HEK293T (cell line): ENCODE measurements around the gene SPEM3.

Experiments used
- CTCF ChIA-PET: fragments of 350-600 bp; formaldehyde crosslinking; extraction: SDS; loops from one replicate; lab custom pipeline; 2021; ENCODE audit warnings: antibody characterized with exemption, inconsistent platforms; lab: Yijun Ruan, JAX
- POLR2A ChIA-PET: fragments of 350-600 bp; formaldehyde crosslinking; extraction: SDS; loops from one replicate; lab custom pipeline; 2020; ENCODE audit warnings: antibody characterized with exemption, inconsistent platforms; lab: Yijun Ruan, JAX
- DNase-seq: peaks from one replicate; pipeline ENCODE4 v3.0.0; 2012; ENCODE audit warnings: mixed read lengths; ENCODE audit errors: extremely low spot score
- ARNT ChIP-seq: fragments of 450-650 bp; IDR thresholded peaks from 2 replicates; pipeline ENCODE4 v1.6.1; 2017; ENCODE audit warnings: mild to moderate bottlenecking
- BHLHE40 ChIP-seq: fragments of 450-650 bp; IDR thresholded peaks from 2 replicates; pipeline ENCODE4 v1.6.1; 2016; ENCODE audit warnings: mild to moderate bottlenecking, moderate library complexity, borderline replicate concordance
- CTBP1 ChIP-seq: fragments of 450-650 bp; IDR thresholded peaks from 2 replicates; pipeline ENCODE4 v1.6.1; 2016; ENCODE audit warnings: borderline replicate concordance
- ELF4 ChIP-seq: fragments of 450-650 bp; IDR thresholded peaks from 2 replicates; pipeline ENCODE4 v1.6.1; 2017; ENCODE audit warnings: antibody characterized with exemption
- FOXA1 ChIP-seq: fragments of 450-650 bp; IDR thresholded peaks from 2 replicates; pipeline ENCODE4 v1.6.1; 2016; ENCODE audit warnings: mild to moderate bottlenecking
- FOXK2 ChIP-seq: fragments of 450-650 bp; IDR thresholded peaks from 2 replicates; pipeline ENCODE4 v1.6.1; 2016; ENCODE audit warnings: mild to moderate bottlenecking
- FOXM1 ChIP-seq: fragments of 450-650 bp; IDR thresholded peaks from 2 replicates; pipeline ENCODE4 v1.6.1; 2017; ENCODE audit warnings: mild to moderate bottlenecking, borderline replicate concordance
- HDGF ChIP-seq: fragments of 450-650 bp; IDR thresholded peaks from 2 replicates; pipeline ENCODE4 v1.6.1; 2017; ENCODE audit warnings: antibody characterized with exemption, borderline replicate concordance
- L3MBTL2 ChIP-seq: fragments of 450-650 bp; conservative IDR thresholded peaks from 2 replicates; pipeline ENCODE4 v1.6.1; 2016; ENCODE audit warnings: mild to moderate bottlenecking
- LEF1 ChIP-seq: fragments of 450-650 bp; IDR thresholded peaks from 2 replicates; pipeline ENCODE4 v1.6.1; 2017; ENCODE audit warnings: mild to moderate bottlenecking, borderline replicate concordance
- NFRKB ChIP-seq: fragments of 450-650 bp; IDR thresholded peaks from 2 replicates; pipeline ENCODE4 v1.6.1; 2016; ENCODE audit warnings: mild to moderate bottlenecking, moderate library complexity
- PKNOX1 ChIP-seq: fragments of 450-650 bp; IDR thresholded peaks from 2 replicates; pipeline ENCODE4 v1.6.1; 2016
- SP1 ChIP-seq: fragments of 450-650 bp; IDR thresholded peaks from 2 replicates; pipeline ENCODE4 v1.6.1; 2017
- SUZ12 ChIP-seq: fragments of 450-650 bp; IDR thresholded peaks from 2 replicates; pipeline ENCODE4 v1.6.1; 2016; ENCODE audit warnings: mild to moderate bottlenecking
- TARDBP ChIP-seq: fragments of 450-650 bp; IDR thresholded peaks from 2 replicates; pipeline ENCODE4 v1.6.1; 2016
- ZNF384 ChIP-seq: fragments of 450-650 bp; IDR thresholded peaks from 2 replicates; pipeline ENCODE4 v1.6.1; 2016

SPEM3 gene

GRCh38 chr17:7426203-7426863 lies 2.3 kb upstream of the SPEM3 start:
- CTCF ChIA-PET = interaction anchor here (0.6 kb wide), 1 partner anchor 1592 kb away, joined by 3 read pairs; no protein-coding TSS in a partner anchor
- no peak for DNase-seq
- TF ChIP-seq SUZ12 = no peak
- no peak for TF ChIP-seq BHLHE40
- POLR2A ChIA-PET = no interaction called here

- no peak for TF ChIP-seq HDGF
- no peak for TF ChIP-seq ARNT
- no peak for TF ChIP-seq BHLHE40
- no peak for TF ChIP-seq NFRKB
- TF ChIP-seq PKNOX1 = no peak
- TF ChIP-seq FOXA1 = no peak
- no peak for DNase-seq
- POLR2A ChIA-PET = no interaction called here
- CTCF ChIA-PET = no interaction called here
Measured at GRCh38 chr17:7426896-7427489, 1.7 kb upstream of the SPEM3 start.

DNA sequence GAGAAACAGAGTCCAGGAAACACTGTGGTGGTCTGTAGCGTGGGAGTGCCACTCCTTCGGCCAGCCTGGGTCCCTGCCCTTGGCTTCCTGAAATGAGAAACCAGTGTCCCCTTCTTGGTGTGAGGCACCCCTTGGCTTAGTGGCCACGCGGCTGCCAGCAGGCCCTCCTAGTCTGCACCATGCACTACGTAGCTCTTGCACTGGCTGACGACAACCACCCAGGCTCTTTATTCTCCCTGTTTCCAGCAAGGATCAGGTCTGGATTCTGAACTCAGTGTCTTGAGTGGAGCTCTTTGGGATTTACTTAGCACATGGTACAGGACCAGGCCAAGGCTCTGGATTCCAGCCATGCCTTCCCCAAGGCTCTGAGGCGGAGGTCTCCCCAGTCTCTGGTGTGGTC lies 1.1 kb upstream of the SPEM3 start:
- no peak for TF ChIP-seq CTBP1
- TF ChIP-seq NFRKB = no peak
- no peak for TF ChIP-seq BHLHE40
- TF ChIP-seq SP1 = no peak
- TF ChIP-seq FOXK2 = no peak
- no peak for TF ChIP-seq ARNT
- TF ChIP-seq SUZ12 = no peak
- no peak for TF ChIP-seq ELF4
- TF ChIP-seq ZNF384 = no peak
- no peak for TF ChIP-seq FOXA1
- TF ChIP-seq LEF1 = no peak
- ChIA-PET POLR2A (no interaction called here), CTCF (no interaction called here)
- no peak for DNase-seq

DNA sequence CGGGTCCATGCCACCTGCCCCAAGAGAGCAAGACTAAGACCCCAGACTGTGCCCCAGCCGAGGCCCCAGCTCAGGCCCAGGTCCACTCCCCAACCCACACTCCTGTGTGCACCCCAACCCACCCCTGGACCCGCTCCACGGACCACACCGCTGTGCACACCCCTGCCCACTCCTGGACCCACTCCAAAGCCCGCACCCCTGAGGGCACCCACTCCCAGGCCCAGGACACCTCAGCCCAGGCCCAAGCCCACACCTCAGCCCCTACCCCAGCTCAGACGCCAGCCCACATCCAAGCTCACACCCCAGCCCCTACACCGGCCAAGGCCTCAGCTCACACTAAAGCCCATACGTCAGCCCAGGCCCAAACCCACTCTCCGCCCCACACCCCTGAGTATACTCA lies 1.1 kb downstream of the SPEM3 start:
- no peak for TF ChIP-seq FOXM1
- no peak for TF ChIP-seq CTBP1
- TF ChIP-seq ZNF384 = no peak
- TF ChIP-seq ARNT = no peak
- POLR2A ChIA-PET = interaction anchor here (1.5 kb wide), 1 partner anchor 11 kb away, joined by 4 read pairs; no protein-coding TSS in a partner anchor
- no peak for DNase-seq
- CTCF ChIA-PET = no interaction called here

DNA sequence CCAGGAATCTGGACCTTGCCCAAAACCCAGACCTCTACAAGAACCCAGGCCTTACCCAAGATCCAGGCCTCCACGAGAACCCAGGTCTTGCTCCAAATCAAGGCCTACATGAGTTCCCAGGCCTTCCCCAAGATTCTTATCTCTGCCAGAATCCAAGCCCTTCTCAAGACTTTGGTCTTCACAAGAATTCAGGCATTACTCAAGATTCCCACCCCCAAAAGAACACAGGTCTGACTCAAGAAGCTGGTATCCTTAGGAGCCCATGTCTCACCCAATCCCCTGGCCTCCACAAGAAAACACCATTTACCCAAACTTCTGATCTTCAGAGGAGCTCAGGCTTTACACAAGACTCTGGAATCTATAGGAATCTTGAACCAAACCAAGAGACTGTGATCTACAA lies 2.6 kb downstream of the SPEM3 start:
- TF ChIP-seq NFRKB (no peak), FOXA1 (no peak), LEF1 (no peak), BHLHE40 (no peak), L3MBTL2 (no peak), FOXM1 (no peak), SP1 (no peak), TARDBP (no peak), CTBP1 (no peak), ELF4 (no peak), SUZ12 (no peak), PKNOX1 (no peak)
- no peak for DNase-seq
- CTCF ChIA-PET = no interaction called here
- POLR2A ChIA-PET = no interaction called here

DNA sequence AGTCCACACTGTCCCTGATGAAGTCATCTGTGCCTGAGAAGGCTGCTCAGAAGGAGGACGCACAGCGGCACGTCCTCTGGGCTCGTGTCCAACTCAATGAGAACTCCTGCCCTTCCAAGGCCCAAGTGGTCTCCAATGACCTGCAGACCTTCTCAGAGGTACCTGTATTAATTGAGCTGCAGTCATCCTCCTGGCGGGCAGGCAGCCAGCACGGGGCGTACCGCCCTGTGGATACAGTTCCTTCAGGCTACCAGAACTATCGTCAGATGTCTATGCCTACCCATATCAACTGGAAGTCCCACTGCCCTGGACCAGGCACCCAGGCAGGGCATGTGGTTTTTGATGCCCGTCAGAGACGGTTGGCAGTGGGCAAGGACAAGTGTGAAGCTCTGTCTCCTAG lies 3.6 kb downstream of the SPEM3 start:
- ChIA-PET CTCF (no interaction called here), POLR2A (no interaction called here)
- TF ChIP-seq SP1 (no peak), FOXK2 (no peak), FOXM1 (no peak), ELF4 (no peak), L3MBTL2 (no peak), CTBP1 (no peak), SUZ12 (no peak), PKNOX1 (no peak), ZNF384 (no peak), NFRKB (no peak), FOXA1 (no peak), LEF1 (no peak), TARDBP (no peak), BHLHE40 (no peak), ARNT (no peak), HDGF (no peak)
- DNase-seq = no peak
